HG02571 (cell line): ENCODE data around the gene FRS2.
"Not testable (repeated sequence)": the region's sequence is repeated elsewhere in the genome, so short reads cannot be mapped to it uniquely, and the experiment has no call there.

ENCODE experiments used
- ATAC-seq: cut with Tn5 transposase; IDR thresholded peaks from one replicate; pipeline ENCODE4 v1.9.1; 2021; ENCODE audit warnings: mild to moderate bottlenecking, moderate library complexity; ENCODE audit not compliant: unreplicated experiment

The FRS2 gene

GRCh38 chr12:69470189-69471075 lies at the start of gene FRS2:
Gene FRS2, plus strand, starts transcription at chr12:69470388. Its CDS starts 98,643 bp downstream, at chr12:69569031.
- ATAC-seq: peak; percentile 98

GRCh38 chr12:69421548-69421947 lies 48.6 kb upstream of the FRS2 start:
- ATAC-seq: no peak

- no peak for ATAC-seq
Observed at GRCh38 chr12:69423037-69423905, 46.9 kb upstream of the FRS2 start.

GRCh38 chr12:69425417-69425816 lies 44.8 kb upstream of the FRS2 start:
- no peak for ATAC-seq

- no peak for ATAC-seq
Observed at GRCh38 chr12:69428351-69429073, 41.7 kb upstream of the FRS2 start.

- ATAC-seq: no peak
Observed at GRCh38 chr12:69430942-69431590, 39.1 kb upstream of the FRS2 start.

- ATAC-seq: no peak
Observed at GRCh38 chr12:69431591-69432222, 38.5 kb upstream of the FRS2 start.

- no peak for ATAC-seq
Observed at GRCh38 chr12:69433653-69434052, 36.5 kb upstream of the FRS2 start.

- ATAC-seq: no peak
Observed at GRCh38 chr12:69435644-69436043, 34.5 kb upstream of the FRS2 start.

- no peak for ATAC-seq
Observed at GRCh38 chr12:69437073-69437472, 33.1 kb upstream of the FRS2 start.

GRCh38 chr12:69438539-69438938 lies 31.6 kb upstream of the FRS2 start:
- ATAC-seq: no peak

GRCh38 chr12:69440016-69440415 lies 30.2 kb upstream of the FRS2 start:
- ATAC-seq: no peak

GRCh38 chr12:69440886-69441285 lies 29.3 kb upstream of the FRS2 start:
- no peak for ATAC-seq

- ATAC-seq: no peak
Observed at GRCh38 chr12:69442894-69443293, 27.3 kb upstream of the FRS2 start.

GRCh38 chr12:69443916-69444315 lies 26.3 kb upstream of the FRS2 start:
- no peak for ATAC-seq

GRCh38 chr12:69447892-69448291 lies 22.3 kb upstream of the FRS2 start:
- no peak for ATAC-seq

- ATAC-seq: not testable (repeated sequence)
Observed at GRCh38 chr12:69452598-69453132, 17.5 kb upstream of the FRS2 start.

GRCh38 chr12:69456239-69456638 lies 13.9 kb upstream of the FRS2 start:
- no peak for ATAC-seq

- ATAC-seq: no peak
Observed at GRCh38 chr12:69457433-69457832, 12.8 kb upstream of the FRS2 start.

GRCh38 chr12:69459477-69459876 lies 10.7 kb upstream of the FRS2 start:
- no peak for ATAC-seq
